ENCODE results near the gene RARB. TPM values are rescaled to one million over a fixed set of nuclear protein-coding genes. Genes with fewer than 3 reads are reported as not detected.

The RARB gene
- total RNA-seq, 2 donors from 2014 or later: 21.5 to 21.9 TPM

- WGBS, 2 experiments (ENCODE audit: insufficient coverage in 1 of 2, insufficient read length in 1 of 2): 86% methylated on average over 1 of the region's 1 CpG; no CpG with 5 or more reads in 1 of the 2 experiments
- no peaks in the 10 kb centered on the region for H3K27me3 ChIP-seq (ENCODE audit: control insufficient read depth, insufficient read depth, low read length, poor library complexity, severe bottlenecking)
- peaks cover 13% of the 10 kb centered on the region for H3K36me3 ChIP-seq (ENCODE audit: control insufficient read depth, insufficient read depth, low read length)
- H3K9me3 Mint-ChIP-seq: no peaks in the 10 kb centered on the region
- no peaks in the 10 kb centered on the region for H3K27me3 Mint-ChIP-seq (ENCODE audit: insufficient read depth)
- no peak for DNase-seq
- H3K4me3 ChIP-seq (ENCODE audit: low read length): no peak overlapping the region
- no peak overlapping the region for H3K4me3 Mint-ChIP-seq
- no peak for TF ChIP-seq CTCF (conservative IDR thresholded peaks at IDR 0.05)
- no peak overlapping the region for H3K27ac ChIP-seq (ENCODE audit: low read depth, low read length)
- H3K4me1 Mint-ChIP-seq: peaks cover 38% of the 10 kb centered on the region
- peaks cover 9% of the 10 kb centered on the region for H3K4me1 ChIP-seq (ENCODE audit: control insufficient read depth, insufficient read depth, low read length)
- no peak overlapping the region for H3K27ac Mint-ChIP-seq
- H3K9me3 ChIP-seq (ENCODE audit: control insufficient read depth, low read length): no peaks in the 10 kb centered on the region
- no peak overlapping the region for H3K9ac ChIP-seq (ENCODE audit: extremely low read depth, low read length, poor library complexity, severe bottlenecking)
- peaks cover 6% of the 10 kb centered on the region for H3K36me3 Mint-ChIP-seq (ENCODE audit: low read depth)
These were observed 46.0 kb downstream of the RARB start for GRCh38 chr3:25474052-25474451.

GRCh38 chr3:25476639-25477038 is 48.6 kb downstream of the RARB start:
- Mint-ChIP-seq H3K9me3 (no peaks in the 10 kb centered on the region), H3K27ac (no peak overlapping the region), H3K27me3 (ENCODE audit: insufficient read depth) (no peaks in the 10 kb centered on the region), H3K4me1 (peaks cover 28% of the 10 kb centered on the region), H3K36me3 (ENCODE audit: low read depth) (peaks cover 6% of the 10 kb centered on the region), H3K4me3 (no peak overlapping the region)
- peaks cover 13% of the 10 kb centered on the region for H3K36me3 ChIP-seq (ENCODE audit: control insufficient read depth, insufficient read depth, low read length)
- H3K4me3 ChIP-seq (ENCODE audit: low read length): no peak overlapping the region
- no peaks in the 10 kb centered on the region for H3K27me3 ChIP-seq (ENCODE audit: control insufficient read depth, insufficient read depth, low read length, poor library complexity, severe bottlenecking)
- peaks cover 7% of the 10 kb centered on the region for H3K4me1 ChIP-seq (ENCODE audit: control insufficient read depth, insufficient read depth, low read length)
- WGBS, 2 experiments (ENCODE audit: insufficient coverage in 1 of 2, insufficient read length in 1 of 2): 82 to 83% methylated on average over 1 to 2 of the region's 2 CpGs
- TF ChIP-seq CTCF (conservative IDR thresholded peaks at IDR 0.05): no peak
- no peaks in the 10 kb centered on the region for H3K9me3 ChIP-seq (ENCODE audit: control insufficient read depth, low read length)
- no peak overlapping the region for H3K9ac ChIP-seq (ENCODE audit: extremely low read depth, low read length, poor library complexity, severe bottlenecking)
- DNase-seq: no peak
- no peak overlapping the region for H3K27ac ChIP-seq (ENCODE audit: low read depth, low read length)

GRCh38 chr3:25478211-25478757 is 50.2 kb downstream of the RARB start:
- WGBS, 2 experiments (ENCODE audit: insufficient coverage in 1 of 2, insufficient read length in 1 of 2): 85 to 89% methylated on average over 6 of the region's 6 CpGs

More at GRCh38 chr3:25478211-25478757, 50.2 kb downstream of the RARB start:
- peak overlapping the region; percentile 10 for H3K27ac ChIP-seq (ENCODE audit: low read depth, low read length)
- no peak overlapping the region for H3K9ac ChIP-seq (ENCODE audit: extremely low read depth, low read length, poor library complexity, severe bottlenecking)
- peaks cover 13% of the 10 kb centered on the region for H3K36me3 ChIP-seq (ENCODE audit: control insufficient read depth, insufficient read depth, low read length)
- H3K4me1 ChIP-seq (ENCODE audit: control insufficient read depth, insufficient read depth, low read length): peaks cover 7% of the 10 kb centered on the region
- H3K9me3 ChIP-seq (ENCODE audit: control insufficient read depth, low read length): no peaks in the 10 kb centered on the region
- Mint-ChIP-seq H3K9me3 (no peaks in the 10 kb centered on the region), H3K27ac (no peak overlapping the region), H3K36me3 (ENCODE audit: low read depth) (peaks cover 6% of the 10 kb centered on the region), H3K4me1 (peaks cover 16% of the 10 kb centered on the region), H3K27me3 (ENCODE audit: insufficient read depth) (no peaks in the 10 kb centered on the region), H3K4me3 (no peak overlapping the region)
- no peak for TF ChIP-seq CTCF (conservative IDR thresholded peaks at IDR 0.05)
- no peak for DNase-seq
- no peak overlapping the region for H3K4me3 ChIP-seq (ENCODE audit: low read length)
- no peaks in the 10 kb centered on the region for H3K27me3 ChIP-seq (ENCODE audit: control insufficient read depth, insufficient read depth, low read length, poor library complexity, severe bottlenecking)
